ENCODE results near the gene FMN1.

GRCh38 chr15:33200903-33201302, 6.4 kb upstream of the FMN1 start:
- TF ChIP-seq CTCF (IDR thresholded peaks at IDR 0.05 in 8 of 11, conservative IDR thresholded peaks at IDR 0.05 in 3 of 11) (no peak), POLR2A (IDR thresholded peaks at IDR 0.05) (no peak)
